SIG-M5 treated with dmso at 0.1 percent for 504 hours (cell line): ENCODE results near the gene RSPH10B2.
"Not testable (repeated sequence)": the region's sequence is repeated elsewhere in the genome, so short reads cannot be mapped to it uniquely, and the experiment has no call there.

Source experiments
- DNase-seq: peaks from one replicate; lab custom pipeline; 2025; ENCODE audit not compliant: unreplicated experiment; lab: John Stamatoyannopoulos, UW

Gene RSPH10B2

DNA sequence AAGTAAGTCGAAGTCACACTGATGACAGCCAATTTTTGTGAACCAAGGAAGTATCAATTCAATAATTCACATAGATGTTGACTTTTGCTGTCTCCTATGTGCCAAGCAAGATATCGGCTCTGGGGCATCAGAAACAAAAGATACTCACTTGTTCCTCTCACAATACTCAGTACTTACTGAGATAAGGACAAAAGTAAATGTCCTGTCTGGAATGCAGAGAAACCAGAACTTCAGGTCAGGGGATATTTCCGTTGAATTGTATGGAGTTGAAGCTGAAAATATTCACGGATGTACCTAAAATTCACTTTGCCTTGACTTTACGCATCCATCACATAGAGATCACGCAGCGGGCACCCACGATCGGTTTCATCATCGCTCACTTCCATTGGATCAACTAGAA lies 83.2 kb downstream of the RSPH10B2 start:
- not testable (repeated sequence) for DNase-seq

DNA sequence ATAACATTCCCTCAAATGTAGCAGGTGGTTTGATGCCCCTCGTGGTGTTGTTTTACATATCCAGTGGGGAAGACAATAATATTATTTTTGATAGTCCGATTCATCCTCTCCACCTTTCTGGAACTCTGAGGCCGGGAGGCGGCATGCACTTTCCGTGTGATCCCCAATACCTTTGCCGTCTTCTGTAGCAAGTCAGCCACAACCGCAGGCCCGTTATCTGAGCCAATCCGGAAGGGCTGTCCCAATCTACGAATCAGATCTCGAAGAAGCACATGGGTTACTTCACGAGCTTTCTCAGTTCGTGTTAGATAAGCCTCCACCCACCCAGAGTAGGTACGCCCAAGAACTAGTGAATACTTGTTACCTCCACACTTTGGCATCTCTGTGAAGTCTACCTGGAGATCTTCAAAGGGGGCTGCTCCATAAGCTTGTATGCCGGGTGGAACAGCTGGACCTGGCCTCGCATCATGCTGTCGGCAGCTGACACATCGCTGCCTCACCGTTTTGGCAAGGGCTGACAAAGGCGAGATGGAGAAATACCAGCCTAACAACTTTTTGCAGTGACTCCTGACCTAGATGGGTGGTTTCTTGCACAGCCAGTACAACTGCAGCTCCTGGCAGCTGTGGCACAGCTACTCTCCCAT lies 88.5 kb downstream of the RSPH10B2 start:
- not testable (repeated sequence) for DNase-seq

DNA sequence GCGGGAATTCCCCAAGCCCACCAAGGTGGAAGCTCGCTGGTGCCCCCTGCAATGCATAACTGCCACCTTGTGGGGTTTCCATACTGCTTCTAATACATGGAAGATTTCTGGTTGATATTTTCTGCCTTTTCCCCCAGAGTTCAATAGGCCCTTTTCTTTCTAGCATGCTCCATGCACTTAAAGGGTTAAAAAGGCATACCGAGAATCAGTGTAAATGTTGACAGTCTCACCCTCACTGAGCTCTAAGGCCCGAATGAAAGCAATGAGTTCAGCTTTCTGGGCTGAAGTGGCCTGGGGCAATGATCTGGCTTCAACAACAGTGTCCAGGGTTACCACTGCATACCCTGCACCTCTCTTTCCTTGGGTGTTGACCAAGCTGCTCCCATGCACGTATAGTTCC lies 89.2 kb downstream of the RSPH10B2 start:
- not testable (repeated sequence) for DNase-seq

DNA sequence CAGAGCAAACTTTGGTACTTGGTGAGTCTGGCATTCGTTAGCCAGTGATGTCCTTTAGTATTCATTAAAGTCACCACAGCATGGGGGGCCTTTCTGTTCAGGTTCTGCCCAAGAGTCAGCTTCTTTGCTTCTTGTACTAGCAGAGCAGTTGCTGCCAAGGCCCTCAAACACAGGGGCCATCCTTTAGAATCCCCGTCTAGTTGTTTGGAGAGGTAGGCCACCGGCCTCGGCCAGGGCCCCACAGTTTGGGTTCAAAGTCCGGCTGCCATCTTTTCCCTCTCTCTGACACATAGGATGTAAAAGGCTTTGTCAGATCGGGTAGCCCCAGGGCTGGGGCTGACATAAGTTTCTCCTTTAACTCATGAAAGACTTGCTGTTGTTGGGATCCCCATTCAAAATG lies 89.8 kb downstream of the RSPH10B2 start:
- not testable (repeated sequence) for DNase-seq

DNA sequence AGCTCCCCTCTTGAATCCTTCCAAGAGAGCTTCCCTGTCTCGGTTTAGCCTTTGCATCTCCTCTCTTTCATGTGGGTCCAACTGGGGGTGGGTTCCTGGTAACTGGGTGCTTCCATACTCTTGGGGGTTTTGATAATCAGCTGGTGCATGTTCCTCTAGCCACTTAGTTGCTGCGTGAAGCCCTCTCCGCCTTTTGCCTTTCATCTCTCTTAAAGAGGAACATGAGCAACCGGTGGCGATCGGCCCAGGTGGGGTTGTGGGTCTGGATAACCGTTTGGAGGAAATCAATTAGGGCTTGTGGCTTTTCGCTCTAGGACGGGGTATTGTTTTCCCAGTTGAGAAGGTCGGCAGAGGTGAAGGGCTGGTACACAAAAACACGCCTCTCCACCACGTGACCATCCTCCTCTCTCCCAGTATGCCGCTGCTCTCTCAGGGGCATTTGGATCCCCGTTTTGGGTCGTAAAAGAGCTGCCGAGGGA lies 92.1 kb downstream of the RSPH10B2 start:
- DNase-seq: not testable (repeated sequence)

DNA sequence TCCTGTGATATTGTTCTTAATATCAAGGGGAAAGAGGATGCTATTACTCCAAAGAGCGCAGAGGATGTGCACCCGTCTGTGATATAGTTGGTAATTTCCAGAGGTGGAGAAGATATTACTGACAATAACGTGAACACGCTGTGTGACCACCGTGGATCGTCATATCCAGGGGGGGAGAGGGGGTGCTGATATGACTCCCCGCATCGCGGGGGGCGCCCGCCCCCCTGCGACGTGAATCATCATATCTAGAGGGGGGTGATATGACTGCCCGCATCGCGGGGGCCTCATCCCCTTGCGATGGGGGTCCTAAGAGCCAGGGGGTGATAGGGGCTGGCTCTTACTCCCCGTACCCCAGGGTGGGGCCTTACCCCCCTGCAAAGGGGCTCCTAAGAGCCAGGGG lies 93.8 kb downstream of the RSPH10B2 start:
- not testable (repeated sequence) for DNase-seq
